NCI-H524 (cell line): ENCODE data around the gene TXNL4B.
"Not testable (repeated sequence)": the region's sequence is repeated elsewhere in the genome, so short reads cannot be mapped to it uniquely, and the experiment has no call there.

Experiments
- DNase-seq, 2 experiments: peaks; one replicate each; lab custom pipeline; 2025; lab: John Stamatoyannopoulos, UW

The TXNL4B gene

GRCh38 chr16:72072514-72073342, 20.7 kb downstream of the TXNL4B start:
- DNase-seq = no peak

- DNase-seq = no peak
Observed at GRCh38 chr16:72068930-72069329, 24.5 kb downstream of the TXNL4B start.

- peak; percentile 16 to 32 for DNase-seq
Observed at GRCh38 chr16:72066747-72067146, 26.7 kb downstream of the TXNL4B start.

GRCh38 chr16:72064361-72064894, 29.0 kb downstream of the TXNL4B start:
- DNase-seq = no peak

- DNase-seq = no peak
Observed at GRCh38 chr16:72061564-72061963, 31.9 kb downstream of the TXNL4B start.

- DNase-seq = peak in 1 of 2 experiments; percentile 45
Observed at GRCh38 chr16:72060405-72060804, 33.0 kb downstream of the TXNL4B start.

GRCh38 chr16:72059060-72059459, 34.4 kb downstream of the TXNL4B start:
- not testable (repeated sequence) for DNase-seq

- DNase-seq = not testable (repeated sequence)
Observed at GRCh38 chr16:72057313-72057712, 36.1 kb downstream of the TXNL4B start.

GRCh38 chr16:72055911-72056310, 37.5 kb downstream of the TXNL4B start:
- no peak for DNase-seq

- DNase-seq = not testable (repeated sequence)
Observed at GRCh38 chr16:72054254-72054847, 39.1 kb downstream of the TXNL4B start, which contains the start of gene HP. TSS of gene HP (plus strand) at chr16:72054505. CDS start at chr16:72054653, 148 bp downstream.

- DNase-seq = no peak
Observed at GRCh38 chr16:72051818-72052217, 41.6 kb downstream of the TXNL4B start.

- DNase-seq = no peak
Observed at GRCh38 chr16:72050769-72051464, 42.5 kb downstream of the TXNL4B start.

GRCh38 chr16:72049110-72049509, 44.3 kb downstream of the TXNL4B start:
- DNase-seq = no peak

GRCh38 chr16:72044825-72045359, 48.5 kb downstream of the TXNL4B start:
- DNase-seq = no peak

- DNase-seq = no peak
Observed at GRCh38 chr16:72044296-72044695, 49.1 kb downstream of the TXNL4B start.

- no peak for DNase-seq
Observed at GRCh38 chr16:72043539-72043938, 49.9 kb downstream of the TXNL4B start.

- DNase-seq = no peak
Observed at GRCh38 chr16:72043058-72043457, 50.4 kb downstream of the TXNL4B start.

GRCh38 chr16:72042157-72042660, 51.2 kb downstream of the TXNL4B start:
- peak; percentile 28 to 65 for DNase-seq

- DNase-seq = no peak
Observed at GRCh38 chr16:72036098-72036497, 57.3 kb downstream of the TXNL4B start.
